Measurements from ENCODE around the gene CFAP299.

The CFAP299 gene

DNA sequence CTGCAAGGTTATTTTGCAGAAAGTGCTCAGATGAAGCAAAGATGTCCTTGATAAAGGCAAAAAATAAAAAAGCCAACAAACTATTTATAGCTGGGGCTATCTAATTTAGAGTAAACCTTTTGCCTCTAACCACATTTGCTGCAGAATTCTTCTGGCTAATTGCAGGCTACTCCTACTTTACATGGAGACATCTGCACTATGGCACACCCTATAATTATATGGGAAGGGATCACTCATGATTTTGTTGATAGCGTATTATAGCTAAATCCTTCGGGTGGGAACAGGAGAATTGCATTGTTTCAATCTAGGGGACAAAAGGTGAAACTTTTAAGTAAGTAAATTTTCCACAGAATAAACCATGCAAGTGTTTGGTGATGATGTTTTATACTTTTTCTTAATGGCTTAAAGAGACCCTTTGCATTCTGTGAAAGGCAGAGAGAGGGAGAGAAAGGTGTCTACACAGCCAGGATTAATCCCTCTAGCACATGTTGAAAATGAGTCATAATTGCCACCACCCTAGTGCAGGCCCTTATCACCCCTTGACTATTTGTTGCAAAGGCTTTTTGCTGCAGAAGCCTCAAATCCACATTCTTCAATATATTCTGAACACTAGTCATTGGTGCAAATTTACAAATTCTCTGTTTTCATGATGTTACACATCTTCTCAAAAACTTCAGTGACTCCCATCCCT lies 473.7 kb downstream of the CFAP299 start:
- Histone ChIP-seq H3K27me3 (ENCODE audit: insufficient read depth, insufficient read length) (no peaks in the 10 kb centered on the region), H3K36me3 (ENCODE audit: insufficient read depth, insufficient read length, low read length) (no peaks in the 10 kb centered on the region), H3K9ac (ENCODE audit: insufficient read length, low read depth) (no peak overlapping the region), H3K9me3 (ENCODE audit: insufficient read depth, low read length) (no peaks in the 10 kb centered on the region), H3K4me3 (ENCODE audit: insufficient read length, low read depth) (no peak overlapping the region), H3K4me1 (ENCODE audit: insufficient read depth, insufficient read length) (no peaks in the 10 kb centered on the region)
- DNase-seq (ENCODE audit: low read depth, low spot score): no peak
- TF ChIP-seq YY1 (IDR thresholded peaks at IDR 0.05; ENCODE audit: insufficient read depth, insufficient read length) (no peak), SUZ12 (IDR thresholded peaks at IDR 0.05; ENCODE audit: extremely low read depth, insufficient read depth, insufficient read length) (no peak), ZNF274 (IDR thresholded peaks at IDR 0.05; ENCODE audit: low read depth, low read length) (no peak)

DNA sequence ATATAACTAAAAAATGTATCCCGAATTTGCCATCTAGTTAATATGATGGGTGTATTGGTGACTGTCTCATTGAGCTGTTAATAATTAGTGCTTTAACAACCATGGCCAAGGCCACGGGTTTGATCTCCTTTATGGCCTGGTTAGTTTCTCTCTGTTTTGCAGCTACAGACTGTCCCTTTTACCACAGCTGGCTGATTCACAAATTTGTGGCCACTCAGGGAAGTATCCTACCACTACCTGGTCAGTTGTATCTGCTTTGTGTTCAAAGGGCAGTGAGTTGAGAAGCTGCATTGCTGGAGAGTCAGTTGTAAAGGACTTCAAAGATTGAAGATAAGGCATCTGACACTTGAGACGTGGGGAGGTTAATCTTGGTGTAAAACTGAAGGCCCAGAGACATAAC lies 475.9 kb downstream of the CFAP299 start:
- Histone ChIP-seq H3K27me3 (ENCODE audit: insufficient read depth, insufficient read length) (no peaks in the 10 kb centered on the region), H3K4me1 (ENCODE audit: insufficient read depth, insufficient read length) (no peaks in the 10 kb centered on the region), H3K9ac (ENCODE audit: insufficient read length, low read depth) (no peak overlapping the region), H3K9me3 (ENCODE audit: insufficient read depth, low read length) (no peaks in the 10 kb centered on the region), H3K4me3 (ENCODE audit: insufficient read length, low read depth) (no peak overlapping the region), H3K36me3 (ENCODE audit: insufficient read depth, insufficient read length, low read length) (no peaks in the 10 kb centered on the region)
- TF ChIP-seq YY1 (IDR thresholded peaks at IDR 0.05; ENCODE audit: insufficient read depth, insufficient read length) (no peak), ZNF274 (IDR thresholded peaks at IDR 0.05; ENCODE audit: low read depth, low read length) (no peak), SUZ12 (IDR thresholded peaks at IDR 0.05; ENCODE audit: extremely low read depth, insufficient read depth, insufficient read length) (no peak)
- DNase-seq (ENCODE audit: low read depth, low spot score): no peak

DNA sequence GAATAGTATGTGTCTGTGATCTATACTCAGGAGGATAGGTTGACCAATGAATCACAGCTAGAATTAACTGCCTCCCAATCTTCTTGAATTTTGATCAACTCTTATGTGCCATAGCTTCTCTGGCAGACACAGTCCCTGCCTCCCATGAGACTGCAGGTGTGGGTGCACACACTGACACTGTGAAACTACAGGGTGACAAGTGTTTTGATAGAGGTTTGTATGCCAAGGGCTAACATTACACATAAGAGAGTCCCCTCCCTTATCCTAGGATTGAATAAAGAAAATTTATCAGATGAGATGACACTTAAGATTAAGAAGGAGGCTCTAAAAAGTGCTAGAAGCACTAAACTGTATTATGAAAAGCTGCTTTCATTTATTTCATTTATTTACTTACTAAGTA lies 476.6 kb downstream of the CFAP299 start:
- no peak overlapping the region for H3K9ac ChIP-seq (ENCODE audit: insufficient read length, low read depth)
- DNase-seq (ENCODE audit: low read depth, low spot score): no peak
- H3K27me3 ChIP-seq (ENCODE audit: insufficient read depth, insufficient read length): no peaks in the 10 kb centered on the region
- no peak overlapping the region for H3K4me3 ChIP-seq (ENCODE audit: insufficient read length, low read depth)
- no peaks in the 10 kb centered on the region for H3K9me3 ChIP-seq (ENCODE audit: insufficient read depth, low read length)
- TF ChIP-seq ZNF274 (IDR thresholded peaks at IDR 0.05; ENCODE audit: low read depth, low read length) (no peak), SUZ12 (IDR thresholded peaks at IDR 0.05; ENCODE audit: extremely low read depth, insufficient read depth, insufficient read length) (no peak), YY1 (IDR thresholded peaks at IDR 0.05; ENCODE audit: insufficient read depth, insufficient read length) (no peak)
- no peaks in the 10 kb centered on the region for H3K4me1 ChIP-seq (ENCODE audit: insufficient read depth, insufficient read length)
- no peaks in the 10 kb centered on the region for H3K36me3 ChIP-seq (ENCODE audit: insufficient read depth, insufficient read length, low read length)

DNA sequence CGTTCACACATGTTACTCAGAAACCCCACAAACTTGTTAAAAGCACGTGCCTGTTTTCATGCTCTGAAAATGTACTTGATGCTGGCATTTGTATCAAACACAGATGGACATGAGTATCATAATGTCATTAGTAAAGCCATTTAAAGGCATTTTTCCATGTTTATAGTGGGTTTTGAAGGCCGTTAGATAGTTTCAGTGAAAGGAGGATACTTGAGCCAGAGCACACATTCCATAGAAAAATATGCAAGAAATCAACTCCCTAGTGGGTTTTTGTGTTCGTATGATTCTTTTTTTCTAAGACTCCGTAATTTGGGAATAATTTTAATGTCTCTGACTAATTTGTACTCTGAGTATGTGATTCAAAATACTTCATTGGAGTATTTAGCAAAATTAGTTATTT lies 478.7 kb downstream of the CFAP299 start:
- Histone ChIP-seq H3K27me3 (ENCODE audit: insufficient read depth, insufficient read length) (no peaks in the 10 kb centered on the region), H3K36me3 (ENCODE audit: insufficient read depth, insufficient read length, low read length) (no peaks in the 10 kb centered on the region), H3K4me1 (ENCODE audit: insufficient read depth, insufficient read length) (no peaks in the 10 kb centered on the region), H3K9me3 (ENCODE audit: insufficient read depth, low read length) (no peaks in the 10 kb centered on the region), H3K4me3 (ENCODE audit: insufficient read length, low read depth) (no peak overlapping the region), H3K9ac (ENCODE audit: insufficient read length, low read depth) (no peak overlapping the region)
- no peak for DNase-seq (ENCODE audit: low read depth, low spot score)
- TF ChIP-seq SUZ12 (IDR thresholded peaks at IDR 0.05; ENCODE audit: extremely low read depth, insufficient read depth, insufficient read length): no peak
- TF ChIP-seq YY1 (IDR thresholded peaks at IDR 0.05; ENCODE audit: insufficient read depth, insufficient read length): no peak
- TF ChIP-seq ZNF274 (IDR thresholded peaks at IDR 0.05; ENCODE audit: low read depth, low read length): no peak

DNA sequence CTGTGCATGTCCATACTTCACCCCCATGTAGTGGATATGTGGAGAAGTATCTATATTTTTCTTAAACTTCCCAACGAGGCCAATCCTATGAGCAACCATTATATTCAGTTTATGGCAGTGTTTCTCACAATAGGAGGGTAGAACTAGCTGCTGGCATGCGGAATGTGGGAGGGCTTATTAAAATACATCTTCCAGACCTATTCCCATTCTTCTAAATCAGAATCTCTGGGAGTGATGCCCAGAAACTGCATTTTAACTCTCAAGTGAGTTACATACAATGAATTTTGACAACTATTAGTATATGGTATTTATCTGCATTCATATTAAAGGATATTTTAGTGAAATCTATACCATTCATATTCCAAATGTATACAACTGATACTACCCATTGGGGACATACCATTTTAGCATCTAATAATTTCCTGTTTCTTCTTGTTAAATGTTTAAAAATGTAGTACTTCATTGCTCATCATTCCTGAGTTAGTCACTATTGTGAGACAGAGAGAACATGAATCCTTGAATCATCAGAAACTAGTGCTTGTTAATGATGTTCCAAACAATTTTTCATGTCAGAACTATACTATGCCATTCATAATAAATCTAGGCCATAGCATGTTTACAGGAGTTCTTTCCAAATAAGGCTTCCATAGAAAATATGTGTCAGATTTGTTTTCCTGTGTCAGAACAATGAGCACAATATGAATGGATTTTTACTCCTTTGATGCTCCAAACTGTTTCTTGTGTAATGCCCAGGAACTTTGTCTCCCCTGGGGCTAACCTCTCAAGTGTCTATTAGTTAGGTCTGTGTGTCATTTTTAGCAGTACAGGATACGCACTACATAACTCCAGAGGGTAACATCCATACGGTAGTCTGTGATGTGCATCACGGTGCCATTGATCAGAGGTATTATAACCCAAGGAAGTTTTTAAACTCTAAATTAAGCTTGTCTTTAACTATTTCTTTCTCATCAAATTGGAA lies 496.1 kb downstream of the CFAP299 start:
- H3K9ac ChIP-seq (ENCODE audit: insufficient read length, low read depth): no peak overlapping the region
- H3K4me3 ChIP-seq (ENCODE audit: insufficient read length, low read depth): no peak overlapping the region
- H3K9me3 ChIP-seq (ENCODE audit: insufficient read depth, low read length): no peaks in the 10 kb centered on the region
- H3K27me3 ChIP-seq (ENCODE audit: insufficient read depth, insufficient read length): no peaks in the 10 kb centered on the region
- H3K4me1 ChIP-seq (ENCODE audit: insufficient read depth, insufficient read length): no peaks in the 10 kb centered on the region
- TF ChIP-seq ZNF274 (IDR thresholded peaks at IDR 0.05; ENCODE audit: low read depth, low read length) (no peak), YY1 (IDR thresholded peaks at IDR 0.05; ENCODE audit: insufficient read depth, insufficient read length) (no peak), SUZ12 (IDR thresholded peaks at IDR 0.05; ENCODE audit: extremely low read depth, insufficient read depth, insufficient read length) (no peak)
- H3K36me3 ChIP-seq (ENCODE audit: insufficient read depth, insufficient read length, low read length): no peaks in the 10 kb centered on the region
- no peak for DNase-seq (ENCODE audit: low read depth, low spot score)

DNA sequence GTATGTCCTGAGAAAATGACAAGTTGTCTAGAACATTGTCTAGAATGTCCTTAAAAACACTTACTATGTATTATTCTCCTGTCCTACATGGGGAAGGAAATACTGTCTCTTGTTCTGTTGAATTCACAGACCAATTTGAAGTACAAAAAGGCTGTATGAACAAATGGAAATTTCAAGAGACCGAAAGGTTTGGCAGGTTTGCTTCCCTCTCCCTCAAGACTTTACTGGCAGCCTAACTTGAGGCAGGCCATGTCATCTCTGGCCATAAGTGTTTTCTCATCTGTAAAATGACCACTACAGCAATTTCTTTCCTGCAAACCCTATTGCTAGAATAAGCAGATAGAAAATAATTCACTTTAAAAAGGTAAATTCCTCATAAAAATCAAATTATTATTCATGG lies 503.8 kb downstream of the CFAP299 start:
- Histone ChIP-seq H3K9me3 (ENCODE audit: insufficient read depth, low read length) (no peaks in the 10 kb centered on the region), H3K27me3 (ENCODE audit: insufficient read depth, insufficient read length) (no peaks in the 10 kb centered on the region), H3K4me3 (ENCODE audit: insufficient read length, low read depth) (no peak overlapping the region), H3K4me1 (ENCODE audit: insufficient read depth, insufficient read length) (no peaks in the 10 kb centered on the region), H3K9ac (ENCODE audit: insufficient read length, low read depth) (no peak overlapping the region), H3K36me3 (ENCODE audit: insufficient read depth, insufficient read length, low read length) (no peaks in the 10 kb centered on the region)
- TF ChIP-seq ZNF274 (IDR thresholded peaks at IDR 0.05; ENCODE audit: low read depth, low read length): no peak
- no peak for TF ChIP-seq SUZ12 (IDR thresholded peaks at IDR 0.05; ENCODE audit: extremely low read depth, insufficient read depth, insufficient read length)
- no peak for TF ChIP-seq YY1 (IDR thresholded peaks at IDR 0.05; ENCODE audit: insufficient read depth, insufficient read length)
- DNase-seq (ENCODE audit: low read depth, low spot score): no peak

DNA sequence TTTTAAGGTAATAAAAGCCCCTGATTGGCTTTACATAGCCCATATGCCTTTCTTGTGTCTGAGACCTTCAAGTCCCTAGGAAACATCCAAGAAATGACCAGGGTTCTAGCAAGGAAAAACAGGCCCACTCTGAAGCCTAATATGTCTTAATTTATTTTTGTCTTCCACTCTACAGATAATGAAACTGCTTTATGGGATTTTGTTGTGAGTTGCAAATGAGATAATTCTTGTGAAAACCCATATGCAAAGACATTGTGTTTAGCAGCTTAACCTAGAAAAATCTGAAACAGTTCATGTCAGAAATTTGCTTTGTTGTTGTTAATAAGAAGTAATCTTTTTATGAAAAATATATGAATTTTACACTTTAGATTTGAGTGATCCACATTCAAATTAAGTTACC lies 504.3 kb downstream of the CFAP299 start:
- Histone ChIP-seq H3K27me3 (ENCODE audit: insufficient read depth, insufficient read length) (no peaks in the 10 kb centered on the region), H3K4me3 (ENCODE audit: insufficient read length, low read depth) (no peak overlapping the region), H3K4me1 (ENCODE audit: insufficient read depth, insufficient read length) (no peaks in the 10 kb centered on the region), H3K9ac (ENCODE audit: insufficient read length, low read depth) (no peak overlapping the region), H3K9me3 (ENCODE audit: insufficient read depth, low read length) (no peaks in the 10 kb centered on the region), H3K36me3 (ENCODE audit: insufficient read depth, insufficient read length, low read length) (no peaks in the 10 kb centered on the region)
- DNase-seq (ENCODE audit: low read depth, low spot score): no peak
- TF ChIP-seq YY1 (IDR thresholded peaks at IDR 0.05; ENCODE audit: insufficient read depth, insufficient read length) (no peak), SUZ12 (IDR thresholded peaks at IDR 0.05; ENCODE audit: extremely low read depth, insufficient read depth, insufficient read length) (no peak), ZNF274 (IDR thresholded peaks at IDR 0.05; ENCODE audit: low read depth, low read length) (no peak)
